ENCODE results near the gene NF1. TPM values are rescaled to one million over a fixed set of nuclear protein-coding genes. Genes with fewer than 3 reads are reported as not detected.

Gene NF1
- total RNA-seq, 2 experiments from 2014 or later, result 15.5 to 18.7 TPM

DNA sequence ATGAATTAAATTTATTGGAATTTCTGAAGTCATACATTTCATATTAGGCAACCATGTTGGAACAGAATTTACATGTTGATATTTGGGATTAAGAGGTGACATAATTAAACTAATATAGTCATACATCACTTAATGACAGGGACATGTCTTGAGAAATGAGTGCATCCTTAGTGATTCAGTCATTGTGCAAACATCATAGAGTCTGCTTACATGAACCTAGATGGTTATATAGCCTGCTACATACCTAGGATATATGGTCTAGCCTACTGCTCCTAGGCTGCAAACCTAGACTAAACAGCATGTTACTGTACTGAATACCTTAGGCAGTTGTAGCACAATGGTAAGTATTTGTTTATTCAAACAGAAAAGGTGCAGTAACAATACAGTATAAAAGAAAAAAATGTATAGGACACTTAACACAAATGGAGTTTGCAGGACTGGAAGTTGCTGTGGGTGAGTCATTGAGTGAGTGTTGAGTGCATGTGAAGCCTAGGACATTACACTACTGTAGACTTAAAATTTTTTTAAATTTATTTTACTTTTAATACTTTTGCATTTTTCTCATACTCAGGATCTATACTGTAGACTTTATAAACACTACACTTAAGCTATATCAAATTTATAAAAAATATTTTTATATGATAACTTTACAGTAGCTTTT lies 116.7 kb downstream of the NF1 start:
- intact Hi-C loops (cut with DNase I, micrococcal nuclease), result no loop called here
- H3K9me3 Mint-ChIP-seq, result no peaks in the 10 kb centered on the region
- Histone ChIP-seq H3K4me1 (ENCODE audit: insufficient read depth, low read length) (no peaks in the 10 kb centered on the region), H3K36me3 (ENCODE audit: insufficient read depth, low read length) (no peaks in the 10 kb centered on the region), H3K4me3 (ENCODE audit: low read length) (no peak overlapping the region), H3K27me3 (ENCODE audit: control insufficient read depth in 1 of 2, insufficient read depth in 2 of 2, low read length in 2 of 2) (no peaks in the 10 kb centered on the region), H3K9me3 (ENCODE audit: control insufficient read depth in 1 of 2, insufficient read depth in 1 of 2, low read length in 2 of 2) (no peaks in the 10 kb centered on the region), H3K27ac (ENCODE audit: low read depth in 1 of 2, low read length in 2 of 2) (no peak overlapping the region)
- DNase-seq (no peak), ATAC-seq (ENCODE audit: poor library complexity) (no peak)
- POLR2A ChIA-PET, result no interaction called here
- no peaks in the 10 kb centered on the region for H3K36me3 Mint-ChIP-seq (ENCODE audit: low read depth)
- no peaks in the 10 kb centered on the region for H3K27me3 Mint-ChIP-seq
- TF ChIP-seq CTCF (IDR thresholded peaks at IDR 0.05), result no peak
- CTCF ChIA-PET, result no interaction called here
- no peak overlapping the region for H3K4me3 Mint-ChIP-seq
- no peaks in the 10 kb centered on the region for H3K4me1 Mint-ChIP-seq (ENCODE audit: low read depth)
- H3K27ac Mint-ChIP-seq, result no peak overlapping the region

- Mint-ChIP-seq H3K27me3 (no peaks in the 10 kb centered on the region), H3K4me1 (ENCODE audit: low read depth) (no peaks in the 10 kb centered on the region), H3K27ac (no peak overlapping the region), H3K4me3 (no peak overlapping the region), H3K36me3 (ENCODE audit: low read depth) (no peaks in the 10 kb centered on the region), H3K9me3 (no peaks in the 10 kb centered on the region)
- no peak overlapping the region for H3K4me3 ChIP-seq (ENCODE audit: low read length)
- intact Hi-C loops (cut with DNase I, micrococcal nuclease), result loop anchor here (1.0 to 2.0 kb wide), 5 partner anchors 157 to 246 kb away; no protein-coding TSS in a partner anchor
- no peaks in the 10 kb centered on the region for H3K9me3 ChIP-seq (ENCODE audit: control insufficient read depth in 1 of 2, insufficient read depth in 1 of 2, low read length in 2 of 2)
- H3K4me1 ChIP-seq (ENCODE audit: insufficient read depth, low read length), result no peaks in the 10 kb centered on the region
- no peaks in the 10 kb centered on the region for H3K27me3 ChIP-seq (ENCODE audit: control insufficient read depth in 1 of 2, insufficient read depth in 2 of 2, low read length in 2 of 2)
- ATAC-seq (ENCODE audit: poor library complexity), result no peak
- ChIA-PET CTCF (interaction anchor here (0.9 to 2.6 kb wide), 5 partner anchors 8 to 156 kb away, joined by 4 to 8 read pairs (median 5); partner anchors contain the start of gene EVI2B), POLR2A (interaction anchor here (0.6 to 1.0 kb wide), 5 partner anchors 56 to 739 kb away, joined by 3 to 4 read pairs (median 3); no protein-coding TSS in a partner anchor)
- peak; percentile 81 for TF ChIP-seq CTCF (IDR thresholded peaks at IDR 0.05)
- peak in 3 of 14 experiments; percentile 51 to 62 (median 57) for DNase-seq
- no peak overlapping the region for H3K27ac ChIP-seq (ENCODE audit: low read depth in 1 of 2, low read length in 2 of 2)
- H3K36me3 ChIP-seq (ENCODE audit: insufficient read depth, low read length), result peaks cover 3% of the 10 kb centered on the region
These were observed 121.4 kb downstream of the NF1 start for GRCh38 chr17:31216031-31216751.

GRCh38 chr17:31224366-31224765 lies 129.6 kb downstream of the NF1 start:
- Mint-ChIP-seq H3K27me3 (no peaks in the 10 kb centered on the region), H3K9me3 (no peaks in the 10 kb centered on the region), H3K27ac (no peak overlapping the region), H3K36me3 (ENCODE audit: low read depth) (no peaks in the 10 kb centered on the region), H3K4me3 (no peak overlapping the region), H3K4me1 (ENCODE audit: low read depth) (peaks cover 7% of the 10 kb centered on the region)
- Histone ChIP-seq H3K4me1 (ENCODE audit: insufficient read depth, low read length) (peaks cover 3% of the 10 kb centered on the region), H3K9me3 (ENCODE audit: control insufficient read depth in 1 of 2, insufficient read depth in 1 of 2, low read length in 2 of 2) (no peaks in the 10 kb centered on the region), H3K27me3 (ENCODE audit: control insufficient read depth in 1 of 2, insufficient read depth in 2 of 2, low read length in 2 of 2) (no peaks in the 10 kb centered on the region), H3K4me3 (ENCODE audit: low read length) (no peak overlapping the region), H3K27ac (ENCODE audit: low read depth in 1 of 2, low read length in 2 of 2) (no peak overlapping the region), H3K36me3 (ENCODE audit: insufficient read depth, low read length) (peaks cover 5% of the 10 kb centered on the region)
- no peak for TF ChIP-seq CTCF (IDR thresholded peaks at IDR 0.05)
- intact Hi-C loops (cut with DNase I, micrococcal nuclease), result no loop called here
- POLR2A ChIA-PET, result no interaction called here
- DNase-seq, result no peak
- no peak for ATAC-seq (ENCODE audit: poor library complexity)
- CTCF ChIA-PET, result no interaction called here

Measured in CD4-positive, alpha-beta T cell (primary cell).